COLO829 (cell line): ENCODE measurements around the gene COQ9.
"Not testable (repeated sequence)": the region's sequence is repeated elsewhere in the genome, so short reads cannot be mapped to it uniquely, and the experiment has no call there.

Source experiments
- DNase-seq: peaks from one replicate; pipeline ENCODE4 v3.0.0; 2012; ENCODE audit warnings: low spot score

The COQ9 gene

GRCh38 chr16:57447186-57447962 is at the start of gene COQ9, which contains the start of gene CIAPIN1:
TSS of gene COQ9 (plus strand) at chr16:57447479. CDS start at chr16:57447506, 27 bp downstream.
TSS of gene CIAPIN1 (minus strand) at chr16:57447385. CDS start at chr16:57440928, 6,457 bp downstream.
- peak; percentile 74 for DNase-seq

GRCh38 chr16:57397493-57397892 is 49.8 kb upstream of the COQ9 start:
- DNase-seq, result not testable (repeated sequence)

- no peak for DNase-seq
Observed at GRCh38 chr16:57401943-57402640, 45.2 kb upstream of the COQ9 start.

GRCh38 chr16:57403965-57404817 is 43.1 kb upstream of the COQ9 start, which contains the start of gene CCL17:
TSS of gene CCL17 (plus strand) at chr16:57404767. CDS start at chr16:57413933, 9,166 bp downstream.
- DNase-seq, result no peak

GRCh38 chr16:57405097-57405496 is 42.2 kb upstream of the COQ9 start:
- no peak for DNase-seq

- no peak for DNase-seq
Observed at GRCh38 chr16:57406881-57407280, 40.4 kb upstream of the COQ9 start.

GRCh38 chr16:57407521-57408353 is 39.5 kb upstream of the COQ9 start:
- DNase-seq, result no peak

GRCh38 chr16:57409065-57409464 is 38.2 kb upstream of the COQ9 start:
- DNase-seq, result no peak

GRCh38 chr16:57409870-57410587 is 37.2 kb upstream of the COQ9 start:
- DNase-seq, result no peak

- DNase-seq, result no peak
Observed at GRCh38 chr16:57411362-57411976, 35.8 kb upstream of the COQ9 start.

- no peak for DNase-seq
Observed at GRCh38 chr16:57412584-57412983, 34.7 kb upstream of the COQ9 start.

GRCh38 chr16:57413301-57413730 is 34.0 kb upstream of the COQ9 start:
- DNase-seq, result no peak

- DNase-seq, result no peak
Observed at GRCh38 chr16:57413733-57414132, 33.5 kb upstream of the COQ9 start.

- no peak for DNase-seq
Observed at GRCh38 chr16:57416084-57416483, 31.2 kb upstream of the COQ9 start.

GRCh38 chr16:57419506-57419905 is 27.8 kb upstream of the COQ9 start:
- DNase-seq, result no peak

- DNase-seq, result peak; percentile 42
Observed at GRCh38 chr16:57422026-57422944, 25.0 kb upstream of the COQ9 start.

- no peak for DNase-seq
Observed at GRCh38 chr16:57423152-57423551, 24.1 kb upstream of the COQ9 start.

GRCh38 chr16:57424583-57424982 is 22.7 kb upstream of the COQ9 start:
- no peak for DNase-seq

- DNase-seq, result no peak
Observed at GRCh38 chr16:57426356-57426755, 20.9 kb upstream of the COQ9 start.
